A549 (cell line): ENCODE measurements around the gene PAN3.

Source experiments
- CBX8 ChIP-seq: fragments of 200-600 bp; sonication (generic); IDR thresholded peaks from 2 replicates; pipeline ENCODE4 v1.6.1; 2016
- CTCF ChIP-seq: fragments of >200 bp; sonication (Bioruptor Twin); formaldehyde crosslinking; IDR thresholded peaks from 3 replicates; pipeline ENCODE4 v1.5.1; 2016

- TF ChIP-seq CTCF (no peak), CBX8 (no peak)
These were observed 159.0 kb downstream of the PAN3 start for GRCh38 chr13:28297341-28297740.
